IMR-90 (cell line): ENCODE results near the gene MLH3.

Source experiments
- CEBPB ChIP-seq: IDR thresholded peaks from 2 replicates; pipeline ENCODE4 v1.6.1; 2012; ENCODE audit warnings: low read depth, low read length, improper control_type of control experiment
- FOS ChIP-seq: fragments of 150-350 bp; IDR thresholded peaks from 2 replicates; pipeline ENCODE4 v1.6.1; 2016; ENCODE audit warnings: low read depth, low read length
- TF ChIP-seq, protein P1 (sequence below): conservative IDR thresholded peaks from 2 replicates; pipeline ENCODE4 v1.5.1; 2012; ENCODE audit warnings: mild to moderate bottlenecking, low read depth, low read length, improper control_type of control experiment
- TF ChIP-seq, protein P2 (sequence below): fragments of 150-350 bp; IDR thresholded peaks from 2 replicates; pipeline ENCODE4 v1.6.1; 2017; ENCODE audit warnings: mild to moderate bottlenecking, antibody characterized with exemption, low read length, low read depth

DNA sequence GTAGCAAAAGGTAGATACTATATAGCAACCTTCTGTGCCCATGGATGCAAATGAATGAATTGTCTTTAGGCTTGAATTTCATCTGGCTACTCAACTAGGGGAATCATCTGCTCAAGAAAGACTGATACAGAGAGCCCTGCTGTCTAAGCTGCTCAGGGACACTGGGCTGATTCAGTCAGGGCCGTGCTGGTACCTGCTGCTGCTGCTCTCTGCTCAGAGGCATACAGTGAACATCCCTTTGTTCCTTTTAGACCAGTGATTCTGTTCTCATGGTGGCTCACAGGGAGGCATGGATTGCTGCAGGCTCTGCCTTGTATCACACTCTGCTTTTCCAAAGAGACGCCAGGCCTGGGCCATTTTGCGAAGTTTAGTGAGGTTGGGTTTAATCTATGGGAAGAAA is 34.5 kb downstream of the MLH3 start:
- TF ChIP-seq, protein P1, sequence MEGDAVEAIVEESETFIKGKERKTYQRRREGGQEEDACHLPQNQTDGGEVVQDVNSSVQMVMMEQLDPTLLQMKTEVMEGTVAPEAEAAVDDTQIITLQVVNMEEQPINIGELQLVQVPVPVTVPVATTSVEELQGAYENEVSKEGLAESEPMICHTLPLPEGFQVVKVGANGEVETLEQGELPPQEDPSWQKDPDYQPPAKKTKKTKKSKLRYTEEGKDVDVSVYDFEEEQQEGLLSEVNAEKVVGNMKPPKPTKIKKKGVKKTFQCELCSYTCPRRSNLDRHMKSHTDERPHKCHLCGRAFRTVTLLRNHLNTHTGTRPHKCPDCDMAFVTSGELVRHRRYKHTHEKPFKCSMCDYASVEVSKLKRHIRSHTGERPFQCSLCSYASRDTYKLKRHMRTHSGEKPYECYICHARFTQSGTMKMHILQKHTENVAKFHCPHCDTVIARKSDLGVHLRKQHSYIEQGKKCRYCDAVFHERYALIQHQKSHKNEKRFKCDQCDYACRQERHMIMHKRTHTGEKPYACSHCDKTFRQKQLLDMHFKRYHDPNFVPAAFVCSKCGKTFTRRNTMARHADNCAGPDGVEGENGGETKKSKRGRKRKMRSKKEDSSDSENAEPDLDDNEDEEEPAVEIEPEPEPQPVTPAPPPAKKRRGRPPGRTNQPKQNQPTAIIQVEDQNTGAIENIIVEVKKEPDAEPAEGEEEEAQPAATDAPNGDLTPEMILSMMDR: no peak
- TF ChIP-seq CEBPB (no peak), FOS (no peak)
- TF ChIP-seq, protein P2, sequence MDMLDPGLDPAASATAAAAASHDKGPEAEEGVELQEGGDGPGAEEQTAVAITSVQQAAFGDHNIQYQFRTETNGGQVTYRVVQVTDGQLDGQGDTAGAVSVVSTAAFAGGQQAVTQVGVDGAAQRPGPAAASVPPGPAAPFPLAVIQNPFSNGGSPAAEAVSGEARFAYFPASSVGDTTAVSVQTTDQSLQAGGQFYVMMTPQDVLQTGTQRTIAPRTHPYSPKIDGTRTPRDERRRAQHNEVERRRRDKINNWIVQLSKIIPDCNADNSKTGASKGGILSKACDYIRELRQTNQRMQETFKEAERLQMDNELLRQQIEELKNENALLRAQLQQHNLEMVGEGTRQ: no peak
